ENCODE measurements around the gene BRWD1.
"Not testable (repeated sequence)": the region's sequence is repeated elsewhere in the genome, so short reads cannot be mapped to it uniquely, and the experiment has no call there.

The BRWD1 gene

DNA sequence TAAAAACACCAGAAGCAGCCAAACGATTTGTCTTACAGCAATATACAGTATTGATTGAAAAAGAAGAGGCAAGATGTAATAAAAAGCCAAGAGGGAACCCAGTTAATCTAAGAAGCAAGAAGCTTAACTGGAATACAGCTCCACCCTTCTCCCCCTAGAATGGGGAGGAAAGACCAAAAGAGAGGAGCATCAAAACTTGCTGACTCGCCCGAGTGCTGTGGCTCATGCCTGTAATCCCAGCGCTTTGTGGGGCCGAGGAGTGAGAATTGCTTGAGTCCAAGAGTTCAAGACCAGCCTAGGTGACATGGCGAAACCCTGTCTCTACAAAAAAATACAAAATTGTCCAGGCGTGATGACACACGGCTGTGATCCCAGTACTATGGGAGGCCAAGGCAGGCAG, 32.2 kb downstream of the BRWD1 start:
- no peak for DNase-seq

GRCh38 chr21:39269620-39270019, 43.8 kb downstream of the BRWD1 start:
- DNase-seq = no peak

DNA sequence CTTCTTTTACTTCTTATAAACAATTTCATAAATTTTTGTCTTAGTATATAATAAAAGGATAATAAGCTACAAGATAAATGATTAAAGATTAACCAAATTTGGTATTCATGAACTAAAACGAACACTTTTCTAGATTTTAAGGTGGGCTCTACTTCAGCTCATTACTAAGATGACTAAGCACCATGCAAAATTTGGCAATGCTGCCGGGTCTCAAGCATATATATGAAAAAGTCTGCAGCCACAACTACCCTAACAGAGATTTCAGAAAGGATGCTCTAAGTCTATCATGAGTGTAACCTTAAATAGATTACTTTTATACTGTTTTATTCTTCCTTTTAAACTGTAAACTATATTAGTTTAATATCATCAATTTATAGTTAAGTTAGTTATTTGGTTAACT, 47.8 kb downstream of the BRWD1 start:
- DNase-seq = no peak

DNA sequence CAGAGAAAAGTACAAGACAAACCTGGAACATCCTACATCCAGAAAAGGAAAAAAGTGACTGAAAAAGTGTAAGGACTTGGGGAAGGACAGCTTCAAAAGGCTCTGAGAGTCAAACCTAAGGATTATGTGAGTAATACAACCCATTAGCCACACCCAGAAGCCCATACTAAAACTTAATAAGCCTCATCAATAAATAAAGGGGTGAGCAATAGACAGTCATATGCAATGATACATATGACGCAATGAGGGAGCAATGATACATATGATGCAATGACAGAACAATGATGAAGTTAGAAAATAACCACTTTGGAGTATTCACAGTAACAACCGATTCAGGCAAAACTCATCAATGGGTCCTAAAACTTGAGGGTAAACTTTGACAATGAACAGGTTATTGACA, 50.1 kb downstream of the BRWD1 start:
- no peak for DNase-seq

- DNase-seq = no peak
Measured at GRCh38 chr21:39258207-39258606, 55.2 kb downstream of the BRWD1 start.

GRCh38 chr21:39251326-39251725, 62.1 kb downstream of the BRWD1 start:
- DNase-seq = no peak

GRCh38 chr21:39238275-39238674, 75.2 kb downstream of the BRWD1 start:
- no peak for DNase-seq

DNA sequence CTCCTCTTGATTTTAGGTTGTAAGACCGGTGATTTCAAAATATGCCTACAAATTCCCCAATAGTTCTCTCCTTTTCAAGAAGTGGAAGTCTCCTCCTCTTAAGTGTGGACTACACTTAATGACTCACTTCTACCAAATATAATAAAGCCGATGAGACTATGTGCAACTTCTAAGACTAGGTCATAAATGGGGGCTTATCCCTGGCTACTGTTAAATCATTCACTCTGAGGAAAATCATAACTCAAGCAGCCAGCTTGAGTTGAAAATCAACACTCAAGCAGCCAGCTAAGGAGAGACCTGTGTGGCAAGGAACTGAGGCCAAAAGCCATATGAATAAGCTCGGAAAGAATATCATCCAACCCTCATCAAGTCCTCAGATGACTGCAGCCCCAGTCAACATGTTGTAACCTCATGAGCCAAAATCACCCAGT, 80.6 kb downstream of the BRWD1 start:
- DNase-seq = no peak

- DNase-seq = no peak
Measured at GRCh38 chr21:39224930-39225329, 88.5 kb downstream of the BRWD1 start.

GRCh38 chr21:39221997-39222486, 91.4 kb downstream of the BRWD1 start:
- no peak for DNase-seq

- DNase-seq = no peak
Measured at GRCh38 chr21:39221282-39221996, 92.0 kb downstream of the BRWD1 start.

GRCh38 chr21:39220875-39221274, 92.6 kb downstream of the BRWD1 start:
- not testable (repeated sequence) for DNase-seq

DNA sequence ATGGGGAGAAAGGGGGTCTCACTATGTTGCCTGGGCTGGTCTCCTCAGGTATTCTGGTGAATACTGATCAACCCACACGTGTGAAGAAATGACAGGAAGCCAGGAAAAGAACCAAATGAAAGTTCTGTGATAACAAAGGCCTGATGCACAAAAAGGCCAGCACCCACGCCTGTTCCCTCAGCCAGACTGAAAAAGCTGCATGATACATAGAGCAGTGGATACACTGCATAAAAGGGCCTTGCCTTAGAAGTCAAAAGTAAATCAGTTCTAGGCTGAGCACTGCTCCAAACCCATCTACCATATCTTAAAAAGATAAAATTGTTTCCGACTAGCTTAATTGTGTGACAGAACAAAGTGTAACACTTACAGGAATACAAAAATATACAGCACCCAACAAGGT, 93.3 kb downstream of the BRWD1 start:
- DNase-seq = no peak

- no peak for DNase-seq
Measured at GRCh38 chr21:39218082-39218409, 95.4 kb downstream of the BRWD1 start.

- DNase-seq = no peak
Measured at GRCh38 chr21:39217356-39218081, 95.9 kb downstream of the BRWD1 start.

GRCh38 chr21:39216290-39216689, 97.1 kb downstream of the BRWD1 start:
- no peak for DNase-seq

- DNase-seq = no peak
Measured at GRCh38 chr21:39215078-39215477, 98.4 kb downstream of the BRWD1 start.

GRCh38 chr21:39209334-39209688, 104.1 kb downstream of the BRWD1 start:
- DNase-seq = no peak

- DNase-seq = no peak
Measured at GRCh38 chr21:39208624-39209333, 104.7 kb downstream of the BRWD1 start.

DNA sequence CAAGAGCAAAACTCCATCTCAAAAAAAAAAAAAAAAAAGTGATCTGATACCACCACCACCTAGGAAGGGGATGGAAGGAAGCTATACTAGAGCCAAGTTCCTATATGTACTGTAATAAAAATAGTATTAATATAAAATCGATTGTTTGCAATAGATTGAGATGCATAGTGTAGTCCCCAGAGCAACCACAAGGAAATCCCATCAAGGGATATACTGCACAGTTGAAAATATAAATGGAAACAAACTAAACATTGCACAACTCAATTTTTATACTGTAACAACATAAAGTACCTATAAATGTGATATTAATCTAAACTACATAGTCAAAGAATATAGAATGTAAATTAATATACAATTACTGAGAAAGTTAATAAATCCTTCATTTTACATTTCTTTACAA, 109.3 kb downstream of the BRWD1 start:
- DNase-seq = no peak

DNA sequence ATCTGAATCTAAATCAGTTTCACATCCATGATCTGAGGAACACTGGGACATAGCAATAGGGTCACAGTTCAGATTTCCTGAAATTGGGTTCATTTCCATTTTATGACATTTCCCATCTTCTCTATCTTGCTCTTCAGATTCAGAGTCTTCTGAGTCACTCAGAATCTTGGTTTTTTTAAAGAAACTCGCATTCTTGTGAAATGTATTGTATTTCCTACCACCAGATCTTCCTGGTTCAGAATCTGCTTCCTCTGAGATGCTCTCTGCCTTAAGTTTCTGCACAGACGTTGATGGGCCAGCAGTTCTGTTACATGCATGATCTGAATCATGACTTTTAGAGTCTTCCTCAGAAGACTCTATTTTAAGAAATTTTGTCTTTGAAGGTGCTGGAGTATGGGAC, 114.6 kb downstream of the BRWD1 start:
- no peak for DNase-seq

- no peak for DNase-seq
Measured at GRCh38 chr21:39197448-39198233, 115.8 kb downstream of the BRWD1 start.

DNA sequence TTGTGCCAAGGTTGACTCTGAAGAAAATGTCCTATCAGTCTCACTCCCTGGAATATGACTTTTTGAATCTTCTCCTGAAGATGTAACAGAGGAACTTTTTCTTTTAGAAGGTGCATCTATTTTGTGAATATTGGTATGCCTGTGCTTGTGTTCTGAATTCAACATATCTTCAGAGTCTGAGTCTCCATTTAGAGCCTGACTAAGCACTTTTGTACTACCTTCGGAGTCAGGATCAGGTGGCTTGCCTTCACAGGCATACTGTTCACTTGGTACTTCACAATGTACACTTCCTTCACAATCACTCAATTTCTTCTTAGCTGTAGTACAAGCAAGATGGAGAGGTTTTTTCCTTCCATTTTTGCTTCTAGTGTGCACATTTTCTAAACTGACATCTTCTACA, 116.6 kb downstream of the BRWD1 start:
- no peak for DNase-seq
